Stomach (tissue), 9 donors: Measurements from ENCODE around the gene SORCS3. TPM values are rescaled to one million over a fixed set of nuclear protein-coding genes. Genes with fewer than 3 reads are reported as not detected.

ENCODE experiments used
- DNase-seq, 2 donors: peaks; one replicate each; pipeline versions ENCODE4 v3.0.0 to v3.0.0-alpha.2; 2013 to 2019
- H3K27ac ChIP-seq, 5 donors: fragments of 200-600 bp in 4 of 5; sonication (generic) in 4 of 5; one replicate each; pipeline ENCODE4 v1.5.1; 2013 to 2019; ENCODE audit warnings: mild to moderate bottlenecking in 1 of 5, moderate library complexity in 1 of 5
- H3K27me3 ChIP-seq, 3 donors: fragments of 200-600 bp; sonication (generic); one replicate each; pipeline ENCODE4 v1.5.1; 2017 to 2019; ENCODE audit warnings: mixed run types in 1 of 3
- H3K36me3 ChIP-seq, 4 donors: fragments of 200-600 bp; sonication (generic); 1 replicate in 3 of 4; 2 replicates in 1 of 4; pipeline ENCODE4 v1.5.1; 2016 to 2019
- H3K4me1 ChIP-seq, 4 donors: fragments of 200-600 bp; sonication (generic); one replicate each; pipeline ENCODE4 v1.5.1; 2016 to 2019
- H3K4me3 ChIP-seq, 4 donors: fragments of 200-600 bp; sonication (generic) in 3 of 4; one replicate each; pipeline ENCODE4 v1.5.1; 2016 to 2019; ENCODE audit warnings: mild to moderate bottlenecking in 1 of 4
- H3K9me3 ChIP-seq, 4 donors: fragments of 200-600 bp; sonication (generic); one replicate each; pipeline ENCODE4 v1.5.1; 2016 to 2019
- CTCF ChIP-seq, 7 experiments: fragments of 450-650 bp in 4 of 7; fragments of 200-600 bp in 3 of 7; sonication (generic) in 3 of 7; IDR thresholded peaks; one replicate each; pipeline ENCODE4 v1.5.1; 2016 to 2019; ENCODE audit warnings: antibody characterized with exemption in 7 of 7, control low read depth in 2 of 7, mild to moderate bottlenecking in 1 of 7
- EP300 ChIP-seq: sonication (generic); formaldehyde crosslinking; IDR thresholded peaks from one replicate; pipeline ENCODE4 v1.6.1; 2017; ENCODE audit warnings: antibody characterized with exemption
- POLR2A ChIP-seq, 4 donors: fragments of 450-650 bp; IDR thresholded peaks; one replicate each; pipeline ENCODE4 v1.6.1; 2016; ENCODE audit warnings: antibody characterized with exemption in 4 of 4, control low read depth in 2 of 4, mild to moderate bottlenecking in 1 of 4, moderate library complexity in 1 of 4
- POLR2AphosphoS5 ChIP-seq, 3 donors: sonication (generic); formaldehyde crosslinking; IDR thresholded peaks; one replicate each; pipeline ENCODE4 v1.6.1; 2016; ENCODE audit warnings: antibody characterized with exemption in 3 of 3
- WGBS, 5 donors: extraction: QIAGEN DNeasy Blood & Tissue Kit in 3 of 5; methylation state at CpG; one replicate each; pipeline versions ENCODE4 v1.1.5 to v1.1.7; 2013 to 2018; 5-methylcytosine and 5-hydroxymethylcytosine counted together
- intact Hi-C: fragments of 100-400 bp; cut with DNase I; formaldehyde crosslinking; loops from one replicate; pipeline ENCODE4 v1.15.1; 2023; ENCODE audit warnings: low total_unique reads
- polyA plus RNA-seq, 3 donors: library from polyadenylated mRNA; stranded (reverse); fragments of 200-250 nt; gene quantifications; one replicate each; pipeline ENCODE4 v1.2.3, GENCODE V29; 2013
- total RNA-seq, 5 donors: library from RNA; depleted of rRNA; stranded (reverse); fragments of >200 nt; gene quantifications; one replicate each; pipeline versions ENCODE4 v1.1.0 to v1.2.3, GENCODE V29; 2014 to 2016
- donor health status: healthy with polysubstance abuse.
- donor health status: Bipolar disorder and iron deficiency.
- donor health status: healthy.

The SORCS3 gene
- total and polyA plus RNA-seq, 8 donors = 0.06 to 2.6 (median 0.20) TPM; not detected in 4

GRCh38 chr10:104920476-104920875, 279.4 kb downstream of the SORCS3 start:
- no peak for DNase-seq
- H3K4me3 ChIP-seq = no peak overlapping the region
- no peaks in the 10 kb centered on the region for H3K36me3 ChIP-seq
- no peaks in the 10 kb centered on the region for H3K4me1 ChIP-seq
- 81 to 92% (median 86%) methylated on average over 2 of the region's 2 CpGs for WGBS, 5 donors
- TF ChIP-seq POLR2AphosphoS5 (IDR thresholded peaks at IDR 0.05) (no peak), EP300 (no peak), CTCF (IDR thresholded peaks at IDR 0.05) (no peak), POLR2A (IDR thresholded peaks at IDR 0.05) (no peak)
- H3K27ac ChIP-seq = no peak overlapping the region
- no peaks in the 10 kb centered on the region for H3K9me3 ChIP-seq
- intact Hi-C loops = loop anchor here (10.0 kb wide), 1 partner anchor 516 kb away; no protein-coding TSS in a partner anchor
- H3K27me3 ChIP-seq = no peaks in the 10 kb centered on the region

GRCh38 chr10:104921763-104922162, 280.7 kb downstream of the SORCS3 start:
- DNase-seq = no peak
- intact Hi-C loops = loop anchor here (10.0 kb wide), 1 partner anchor 517 kb away; no protein-coding TSS in a partner anchor
- Histone ChIP-seq H3K27ac (no peak overlapping the region), H3K36me3 (no peaks in the 10 kb centered on the region), H3K27me3 (no peaks in the 10 kb centered on the region), H3K4me1 (no peaks in the 10 kb centered on the region), H3K4me3 (no peak overlapping the region), H3K9me3 (no peaks in the 10 kb centered on the region)
- 71 to 95% (median 81%) methylated on average over 5 of the region's 5 CpGs for WGBS, 5 donors
- no peak for TF ChIP-seq POLR2AphosphoS5 (IDR thresholded peaks at IDR 0.05)
- no peak for TF ChIP-seq EP300
- TF ChIP-seq CTCF (IDR thresholded peaks at IDR 0.05) = no peak
- no peak for TF ChIP-seq POLR2A (IDR thresholded peaks at IDR 0.05)

GRCh38 chr10:104922810-104923209, 281.7 kb downstream of the SORCS3 start:
- no peaks in the 10 kb centered on the region for H3K4me1 ChIP-seq

GRCh38 chr10:104923501-104923900, 282.4 kb downstream of the SORCS3 start:
- 76 to 93% (median 88%) methylated on average over 3 of the region's 3 CpGs for WGBS, 5 donors
- intact Hi-C loops = loop anchor here (10.0 kb wide), 1 partner anchor 519 kb away; no protein-coding TSS in a partner anchor

More at GRCh38 chr10:104922810-104923209, 281.7 kb downstream of the SORCS3 start:
- no peak overlapping the region for H3K4me3 ChIP-seq
- H3K36me3 ChIP-seq = no peaks in the 10 kb centered on the region
- no peak for TF ChIP-seq CTCF (IDR thresholded peaks at IDR 0.05)
- no peak for TF ChIP-seq EP300
- TF ChIP-seq POLR2AphosphoS5 (IDR thresholded peaks at IDR 0.05) = no peak
- intact Hi-C loops = loop anchor here (10.0 kb wide), 1 partner anchor 518 kb away; no protein-coding TSS in a partner anchor
- no peak for DNase-seq
- WGBS, 5 donors = 63 to 80% (median 71%) methylated on average over 3 of the region's 3 CpGs
- no peak overlapping the region for H3K27ac ChIP-seq
- H3K27me3 ChIP-seq = no peaks in the 10 kb centered on the region
- H3K9me3 ChIP-seq = no peaks in the 10 kb centered on the region

More at GRCh38 chr10:104923501-104923900, 282.4 kb downstream of the SORCS3 start:
- DNase-seq = no peak
- H3K4me1 ChIP-seq = no peaks in the 10 kb centered on the region
- no peak overlapping the region for H3K4me3 ChIP-seq
- TF ChIP-seq POLR2AphosphoS5 (IDR thresholded peaks at IDR 0.05) = no peak
- no peak for TF ChIP-seq CTCF (IDR thresholded peaks at IDR 0.05)
- TF ChIP-seq POLR2A (IDR thresholded peaks at IDR 0.05) = no peak
- TF ChIP-seq EP300 = no peak
- H3K27me3 ChIP-seq = no peaks in the 10 kb centered on the region
- no peak overlapping the region for H3K27ac ChIP-seq
- H3K9me3 ChIP-seq = no peaks in the 10 kb centered on the region
- H3K36me3 ChIP-seq = no peaks in the 10 kb centered on the region
